Glutamatergic neuron (in vitro differentiated cells): Measurements from ENCODE around the gene HM13. TPM values are rescaled to one million over a fixed set of nuclear protein-coding genes. Genes with fewer than 3 reads are reported as not detected.

Source experiments
- DNase-seq: peaks from one replicate; pipeline ENCODE4 v3.0.0; 2022
- H3K27ac Mint-ChIP-seq: one replicate; pipeline ENCODE4 v1.8.0; 2020; ENCODE audit warnings: mild to moderate bottlenecking, mixed read lengths, inconsistent platforms; ENCODE audit not compliant: unreplicated experiment
- H3K27me3 Mint-ChIP-seq: one replicate; pipeline ENCODE4 v1.8.0; 2020; ENCODE audit warnings: mild to moderate bottlenecking, moderate library complexity, mixed read lengths, inconsistent platforms; ENCODE audit not compliant: unreplicated experiment
- H3K36me3 Mint-ChIP-seq: one replicate; pipeline ENCODE4 v1.8.0; 2020; ENCODE audit warnings: mild to moderate bottlenecking, mixed read lengths, inconsistent platforms; ENCODE audit not compliant: unreplicated experiment
- H3K4me1 Mint-ChIP-seq: one replicate; pipeline ENCODE4 v1.8.0; 2020; ENCODE audit warnings: mild to moderate bottlenecking, low read depth, mixed read lengths, inconsistent platforms; ENCODE audit not compliant: unreplicated experiment
- H3K4me3 Mint-ChIP-seq: one replicate; pipeline ENCODE4 v1.8.0; 2020; ENCODE audit warnings: mild to moderate bottlenecking, mixed read lengths, inconsistent platforms; ENCODE audit not compliant: unreplicated experiment
- H3K9me3 Mint-ChIP-seq: one replicate; pipeline ENCODE4 v1.8.0; 2020; ENCODE audit warnings: mild to moderate bottlenecking, moderate library complexity, mixed read lengths, inconsistent platforms; ENCODE audit not compliant: unreplicated experiment
- CTCF ChIP-seq: fragments of 200-600 bp; sonication (generic); IDR thresholded peaks from one replicate; pipeline ENCODE4 v1.5.0; 2021; ENCODE audit not compliant: partially characterized antibody, unreplicated experiment
- total RNA-seq: library from RNA; stranded (reverse); fragmentation: NEBNext Ultra II Directional; extraction: Animal tissue kit (Norgen Biotek cat#: 25700); gene quantifications from one replicate; pipeline ENCODE4 v1.2.1, GENCODE V29; 2021; ENCODE audit not compliant: unreplicated experiment

HM13 gene
- total RNA-seq, 1 donor from 2014 or later = 320 TPM

- H3K27me3 Mint-ChIP-seq = peaks cover 26% of the 10 kb centered on the region
- H3K4me3 Mint-ChIP-seq = no peak overlapping the region
- peaks cover 16% of the 10 kb centered on the region for H3K36me3 Mint-ChIP-seq
- peak; percentile 32 for DNase-seq
- peak overlapping the region; percentile 77 for H3K27ac Mint-ChIP-seq
- peaks cover 24% of the 10 kb centered on the region for H3K9me3 Mint-ChIP-seq
- no peak for TF ChIP-seq CTCF
- peaks cover 47% of the 10 kb centered on the region for H3K4me1 Mint-ChIP-seq
Measured at GRCh38 chr20:31551163-31552081, 37.2 kb downstream of the HM13 start.

- peak overlapping the region; percentile 88 for H3K27ac Mint-ChIP-seq
- H3K27me3 Mint-ChIP-seq = peaks cover 23% of the 10 kb centered on the region
- no peak for TF ChIP-seq CTCF
- H3K36me3 Mint-ChIP-seq = peaks cover 15% of the 10 kb centered on the region
- H3K9me3 Mint-ChIP-seq = peaks cover 21% of the 10 kb centered on the region
- no peak for DNase-seq
- peaks cover 49% of the 10 kb centered on the region for H3K4me1 Mint-ChIP-seq
- peak overlapping the region; percentile 13 for H3K4me3 Mint-ChIP-seq
Measured at GRCh38 chr20:31555203-31555775, 41.0 kb downstream of the HM13 start.

GRCh38 chr20:31559704-31560093 lies 45.5 kb downstream of the HM13 start:
- Mint-ChIP-seq H3K4me3 (no peak overlapping the region), H3K9me3 (peaks cover 19% of the 10 kb centered on the region), H3K27ac (peak overlapping the region; percentile 79), H3K36me3 (no peaks in the 10 kb centered on the region), H3K27me3 (peaks cover 25% of the 10 kb centered on the region), H3K4me1 (peaks cover 29% of the 10 kb centered on the region)
- TF ChIP-seq CTCF = no peak
- no peak for DNase-seq

GRCh38 chr20:31560094-31560745 lies 46.0 kb downstream of the HM13 start:
- DNase-seq = peak; percentile 94
- peak; percentile 100 for TF ChIP-seq CTCF
- H3K4me3 Mint-ChIP-seq = no peak overlapping the region

More at GRCh38 chr20:31560094-31560745, 46.0 kb downstream of the HM13 start:
- Mint-ChIP-seq H3K9me3 (peaks cover 16% of the 10 kb centered on the region), H3K4me1 (peaks cover 24% of the 10 kb centered on the region), H3K27me3 (peaks cover 20% of the 10 kb centered on the region), H3K36me3 (no peaks in the 10 kb centered on the region), H3K27ac (peak overlapping the region; percentile 79)
